Activated naive CD8-positive, alpha-beta T cell treated with anti-CD3 and anti-CD28 coated beads for 36 hours (primary cell): ENCODE measurements around the gene BANF1. TPM values are rescaled to one million over a fixed set of nuclear protein-coding genes. Genes with fewer than 3 reads are reported as not detected.

Experiments used
- DNase-seq: peaks from one replicate; pipeline ENCODE4 v3.0.0; 2021
- H3K27ac Mint-ChIP-seq: one replicate; pipeline ENCODE4 v1.8.0; 2022; ENCODE audit warnings: mild to moderate bottlenecking, moderate library complexity, mixed read lengths
- H3K27me3 Mint-ChIP-seq: one replicate; pipeline ENCODE4 v1.8.0; 2022; ENCODE audit warnings: mild to moderate bottlenecking, mixed read lengths
- H3K36me3 Mint-ChIP-seq: one replicate; pipeline ENCODE4 v1.8.0; 2021; ENCODE audit warnings: mild to moderate bottlenecking, mixed read lengths
- H3K4me1 Mint-ChIP-seq: one replicate; pipeline ENCODE4 v1.8.0; 2021; ENCODE audit warnings: mixed read lengths
- H3K4me3 Mint-ChIP-seq: one replicate; pipeline ENCODE4 v1.8.0; 2022; ENCODE audit warnings: mild to moderate bottlenecking, moderate library complexity, mixed read lengths
- H3K9me3 Mint-ChIP-seq: one replicate; pipeline ENCODE4 v1.8.0; 2022; ENCODE audit warnings: mixed read lengths
- total RNA-seq, 2 experiments: library from RNA; stranded (reverse); gene quantifications; one replicate each; pipeline ENCODE4 v1.2.3, GENCODE V29; 2021

The BANF1 gene
- total RNA-seq, 2 experiments from 2014 or later, result 253 to 277 TPM

GRCh38 chr11:66051766-66052663, 49.7 kb downstream of the BANF1 start, which contains the start of gene SF3B2:
Gene SF3B2 (plus strand): TSS chr11:66052364. CDS start chr11:66052385, 21 bp downstream.
- peaks cover 9% of the 10 kb centered on the region for H3K27me3 Mint-ChIP-seq
- peak; percentile 99 for DNase-seq
- peak within 1 kb of the TSS; percentile 97 for H3K27ac Mint-ChIP-seq
- H3K9me3 Mint-ChIP-seq, result no peaks in the 10 kb centered on the region
- H3K4me3 Mint-ChIP-seq, result peak within 1 kb of the TSS; percentile 99
- peaks cover 30% of the 10 kb centered on the region for H3K4me1 Mint-ChIP-seq
- peaks cover 29% of the 10 kb centered on the region for H3K36me3 Mint-ChIP-seq

GRCh38 chr11:66052664-66052982, 50.3 kb downstream of the BANF1 start:
- peak overlapping the region; percentile 99 for H3K4me3 Mint-ChIP-seq

More at GRCh38 chr11:66052664-66052982, 50.3 kb downstream of the BANF1 start:
- H3K4me1 Mint-ChIP-seq, result peaks cover 32% of the 10 kb centered on the region
- peaks cover 9% of the 10 kb centered on the region for H3K27me3 Mint-ChIP-seq
- DNase-seq, result no peak
- no peaks in the 10 kb centered on the region for H3K9me3 Mint-ChIP-seq
- H3K36me3 Mint-ChIP-seq, result peaks cover 29% of the 10 kb centered on the region
- peak overlapping the region; percentile 97 for H3K27ac Mint-ChIP-seq

Other genes with a start within 250 kb of the BANF1 start
- gene AP5B1, start 221.5 kb upstream of the BANF1 start, total RNA-seq, result 10 to 100 TPM; 20.4 to 20.6 TPM
- gene OVOL1, start 215.4 kb upstream of the BANF1 start, total RNA-seq, result under 1 TPM; 0.42 to 0.45 TPM
- 1 to 10 TPM; 2.4 to 3.3 TPM for gene SNX32, start 168.5 kb upstream of the BANF1 start, total RNA-seq
- 1,000 to 10,000 TPM; 1,050 to 1,075 TPM for gene CFL1, start 144.3 kb upstream of the BANF1 start, total RNA-seq
- gene MUS81, start 142.1 kb upstream of the BANF1 start, total RNA-seq, result 10 to 100 TPM; 64.0 to 67.4 TPM
- gene EFEMP2, start 129.7 kb upstream of the BANF1 start, total RNA-seq, result 1 to 10 TPM; 8.5 to 8.9 TPM
- 10 to 100 TPM; 39.3 to 41.5 TPM for gene CTSW, start 122.7 kb upstream of the BANF1 start, total RNA-seq
- gene FIBP, start 114.0 kb upstream of the BANF1 start, total RNA-seq, result 100 to 1,000 TPM; 113 to 114 TPM
- 10 to 100 TPM; 78.5 to 81.3 TPM for gene CCDC85B, start 111.8 kb upstream of the BANF1 start, total RNA-seq
- 10 to 100 TPM; 15.8 to 16.0 TPM for gene FOSL1, start 102.1 kb upstream of the BANF1 start, total RNA-seq
- gene C11orf68, start 83.4 kb upstream of the BANF1 start, total RNA-seq, result 10 to 100 TPM; 16.8 to 16.9 TPM
- 100 to 1,000 TPM; 108 to 109 TPM for gene DRAP1, start 83.1 kb upstream of the BANF1 start, total RNA-seq
- gene TSGA10IP, start 57.0 kb upstream of the BANF1 start, total RNA-seq, result not detected
- gene SART1, start 40.8 kb upstream of the BANF1 start, total RNA-seq, result 10 to 100 TPM; 59.6 to 62.6 TPM
- 10 to 100 TPM; 56.8 to 63.7 TPM for gene EIF1AD, start 346 bp upstream of the BANF1 start, total RNA-seq
- not detected for gene CST6, start 9.5 kb downstream of the BANF1 start, total RNA-seq
- not detected for gene CATSPER1, start 24.0 kb downstream of the BANF1 start, total RNA-seq
- gene GAL3ST3, start 46.7 kb downstream of the BANF1 start, total RNA-seq, result under 1 TPM; 0.70 to 0.95 TPM
- gene SF3B2, start 49.9 kb downstream of the BANF1 start, total RNA-seq, result 100 to 1,000 TPM; 268 TPM
- gene PACS1, start 67.8 kb downstream of the BANF1 start, total RNA-seq, result 10 to 100 TPM; 58.4 to 61.4 TPM